Measurements from ENCODE around the gene HSD17B12. TPM values are rescaled to one million over a fixed set of nuclear protein-coding genes. Genes with fewer than 3 reads are reported as not detected.
"Not testable (repeated sequence)": the region's sequence is repeated elsewhere in the genome, so short reads cannot be mapped to it uniquely, and the experiment has no call there.

HSD17B12 gene
- total RNA-seq, 1 experiment from 2014 or later: 71.3 TPM

DNA sequence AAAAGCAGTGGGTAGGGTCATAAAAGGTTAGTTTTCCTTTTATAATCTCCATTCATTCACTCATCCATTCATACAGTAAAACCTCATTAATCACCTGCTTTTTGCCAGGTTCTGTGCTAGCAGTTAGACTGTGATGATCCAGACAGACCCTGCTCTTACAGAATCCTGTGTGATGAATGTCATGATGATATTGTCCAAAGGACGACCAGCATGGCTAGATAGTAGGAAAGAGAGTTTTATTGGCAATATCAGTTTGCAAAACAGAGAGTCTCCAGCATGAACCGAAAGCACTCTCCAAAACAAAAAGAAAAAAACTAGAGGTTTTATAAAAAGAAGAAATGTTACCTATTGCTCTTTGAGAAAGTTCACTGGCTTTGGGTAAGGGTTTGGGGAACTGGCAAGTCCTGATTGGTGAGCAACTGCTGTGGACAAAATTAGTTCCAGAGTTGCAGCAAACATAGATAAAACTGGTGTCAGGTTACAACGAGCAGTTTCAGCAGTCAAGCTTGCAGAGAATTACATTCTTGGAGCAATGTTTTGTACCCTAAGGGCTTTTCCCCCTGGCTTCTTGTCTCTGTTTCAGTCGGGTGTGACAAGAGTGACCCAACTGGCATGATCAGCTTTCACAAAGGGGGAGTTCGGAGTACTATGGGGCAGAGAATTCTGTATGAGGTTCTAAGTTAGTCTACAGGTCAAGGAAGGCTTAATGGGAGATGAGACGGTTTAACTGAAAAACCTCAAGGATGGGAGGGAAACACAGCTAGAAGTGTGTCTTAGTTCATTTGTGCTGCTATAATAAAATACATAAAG is 58.3 kb downstream of the HSD17B12 start:
- peak; percentile 86 for DNase-seq (ENCODE audit: low read depth)

DNA sequence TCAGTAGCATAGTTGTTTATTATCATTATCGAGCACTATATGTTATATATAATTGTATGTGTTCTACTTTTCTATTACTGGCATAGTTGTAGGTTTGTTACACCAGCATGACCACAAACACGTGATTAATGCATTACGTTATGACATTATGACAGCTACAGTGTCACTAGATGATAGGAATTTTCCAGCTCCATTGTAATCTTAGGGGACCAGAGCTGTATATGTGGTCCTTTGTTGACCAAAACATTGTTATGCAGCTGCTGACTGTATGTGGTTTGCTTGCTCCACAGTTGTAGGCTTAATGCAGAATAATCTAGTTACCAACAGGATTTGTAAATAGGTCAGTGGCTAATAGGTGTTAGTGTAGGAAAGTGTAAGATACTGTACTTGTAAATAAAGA is 66.1 kb downstream of the HSD17B12 start:
- DNase-seq (ENCODE audit: low read depth): no peak

DNA sequence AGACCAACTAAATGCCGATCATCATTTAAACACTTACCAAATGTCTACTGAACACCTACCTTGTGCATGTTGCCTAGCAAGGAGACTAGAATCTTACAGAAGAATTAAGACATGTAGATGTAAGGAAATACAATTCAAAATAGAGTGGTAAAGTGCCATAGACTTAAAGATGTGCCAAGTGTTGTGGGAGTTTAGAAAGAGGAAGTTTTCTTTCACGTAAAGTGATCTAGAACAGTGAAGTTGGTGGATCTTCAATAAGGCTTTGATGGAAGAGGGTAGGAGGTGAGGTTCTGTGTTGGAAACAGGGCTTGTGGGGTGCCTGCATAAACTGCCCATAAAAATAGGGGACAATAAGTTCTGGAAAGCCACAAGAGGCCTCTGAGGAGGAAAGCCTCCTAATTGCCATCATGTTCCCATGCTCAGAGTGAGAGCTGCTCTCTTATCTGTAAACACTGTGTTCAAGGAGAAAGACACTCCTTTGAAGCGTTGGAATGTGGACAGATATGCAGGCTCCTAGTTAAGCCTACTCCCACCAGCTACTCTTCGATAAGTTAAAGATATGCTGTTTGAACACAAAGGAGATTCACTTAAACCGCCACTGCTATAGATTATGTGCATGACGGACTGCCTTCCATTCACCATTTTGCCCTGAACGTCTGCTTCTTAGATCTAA is 66.7 kb downstream of the HSD17B12 start:
- DNase-seq (ENCODE audit: low read depth): no peak

DNA sequence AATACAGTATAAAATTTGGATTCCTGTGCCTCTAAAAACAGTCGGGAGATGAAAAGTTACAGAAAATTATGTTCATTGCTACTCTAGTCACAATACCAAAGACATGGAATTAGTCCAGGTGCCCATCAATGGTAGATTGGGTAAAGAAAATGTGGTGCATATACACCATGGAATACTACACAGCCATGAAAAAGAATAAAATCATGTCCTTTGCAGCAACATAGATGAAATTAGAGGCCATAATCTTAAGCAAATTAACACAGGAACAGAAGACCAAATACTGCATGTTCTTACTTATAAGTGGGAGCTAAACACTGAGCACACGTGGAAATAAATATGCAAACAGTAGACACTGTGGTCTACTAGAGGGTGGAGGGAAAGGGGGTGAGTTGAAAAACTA is 67.6 kb downstream of the HSD17B12 start:
- no peak for DNase-seq (ENCODE audit: low read depth)

DNA sequence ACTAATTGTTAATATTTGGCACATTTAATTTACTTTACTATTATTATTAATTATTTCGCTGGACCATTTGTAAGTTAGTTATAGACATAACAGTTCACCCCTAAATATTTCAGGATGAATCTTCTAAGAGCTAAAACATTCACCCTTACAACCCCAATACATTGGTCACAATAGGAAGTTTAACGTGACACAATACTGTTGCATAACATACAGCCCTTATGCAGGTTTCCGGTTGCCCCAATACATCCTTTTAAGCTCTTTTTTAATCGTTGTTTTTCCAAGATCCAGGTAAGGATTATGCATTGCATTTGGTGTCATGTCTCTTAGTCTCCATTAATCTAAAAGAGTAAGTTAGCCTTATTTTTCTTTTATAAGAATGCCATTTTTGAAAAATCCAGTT is 71.2 kb downstream of the HSD17B12 start:
- no peak for DNase-seq (ENCODE audit: low read depth)

DNA sequence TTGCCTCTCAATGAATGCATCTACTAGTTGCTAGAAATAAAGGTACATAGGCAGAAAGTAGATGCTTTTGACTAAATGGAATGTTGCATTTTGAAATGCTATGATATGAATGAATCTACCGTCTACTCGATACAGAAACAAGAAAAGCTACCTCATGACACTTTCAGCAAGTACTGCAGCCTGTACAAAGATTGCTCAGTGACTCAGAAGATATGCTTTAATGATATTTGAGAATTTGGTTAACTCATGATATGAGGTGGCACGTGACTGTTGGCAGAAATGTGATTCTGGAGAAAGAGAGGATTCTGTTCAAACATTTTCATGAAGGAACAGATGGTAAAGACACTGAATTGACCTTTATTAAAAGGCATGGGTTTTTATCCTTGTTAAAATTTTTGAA is 76.0 kb downstream of the HSD17B12 start:
- no peak for DNase-seq (ENCODE audit: low read depth)

DNA sequence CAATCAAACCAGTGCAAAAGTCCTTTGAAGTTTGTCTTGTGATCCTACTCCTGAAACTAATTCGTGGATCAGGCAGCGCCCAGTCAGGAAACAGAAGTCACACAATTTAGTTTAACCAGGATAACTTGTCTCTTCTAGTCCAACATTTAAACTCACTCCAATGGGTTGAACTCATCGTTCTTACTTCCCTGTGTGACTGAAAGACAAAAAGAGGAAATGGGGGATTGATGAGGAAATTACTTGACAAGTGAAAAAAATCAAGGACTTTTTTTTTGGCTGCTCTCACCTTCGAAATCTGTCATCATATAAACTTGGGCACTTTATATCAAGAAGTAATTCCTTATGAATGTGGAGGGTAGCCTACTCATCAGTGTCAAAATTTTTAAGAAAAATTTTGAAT is 78.4 kb downstream of the HSD17B12 start:
- no peak for DNase-seq (ENCODE audit: low read depth)

DNA sequence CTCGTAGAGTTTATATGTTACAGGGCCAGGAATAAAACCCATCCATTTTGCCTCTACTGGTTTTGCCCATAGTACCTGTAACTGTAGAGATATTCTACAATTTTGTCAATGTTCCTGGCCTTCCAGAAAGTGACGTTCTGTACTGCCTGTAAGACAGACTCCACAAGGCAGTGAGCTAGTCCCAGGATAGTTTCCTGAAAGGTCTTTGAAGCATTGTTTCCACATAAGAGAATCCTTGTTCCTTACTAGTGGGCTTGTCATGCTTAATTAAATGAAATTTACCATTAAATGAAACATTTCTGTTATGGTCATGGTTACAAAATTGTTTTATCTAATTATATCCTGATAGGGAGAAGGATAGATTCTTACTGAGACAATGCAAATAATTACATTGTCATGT is 80.4 kb downstream of the HSD17B12 start:
- DNase-seq (ENCODE audit: low read depth): no peak

DNA sequence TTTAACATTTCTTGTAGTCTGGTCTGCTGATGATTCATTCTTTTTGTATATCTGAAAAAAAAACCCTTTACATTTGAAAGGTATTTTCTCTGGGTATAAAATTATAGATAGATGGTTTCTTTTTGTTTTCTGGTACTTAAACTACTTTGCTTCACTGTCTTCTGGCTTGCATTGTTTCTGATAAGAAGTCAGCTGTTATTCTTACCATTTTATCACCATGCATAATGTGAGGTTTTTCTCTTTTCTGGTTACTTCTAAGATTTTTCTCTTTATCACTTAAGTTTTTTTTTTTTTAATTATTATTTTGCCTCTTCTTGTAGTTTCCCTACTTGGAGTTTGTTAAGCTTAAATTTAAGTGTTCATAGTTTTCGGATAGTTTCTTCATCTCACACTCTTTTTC is 84.7 kb downstream of the HSD17B12 start:
- no peak for DNase-seq (ENCODE audit: low read depth)

DNA sequence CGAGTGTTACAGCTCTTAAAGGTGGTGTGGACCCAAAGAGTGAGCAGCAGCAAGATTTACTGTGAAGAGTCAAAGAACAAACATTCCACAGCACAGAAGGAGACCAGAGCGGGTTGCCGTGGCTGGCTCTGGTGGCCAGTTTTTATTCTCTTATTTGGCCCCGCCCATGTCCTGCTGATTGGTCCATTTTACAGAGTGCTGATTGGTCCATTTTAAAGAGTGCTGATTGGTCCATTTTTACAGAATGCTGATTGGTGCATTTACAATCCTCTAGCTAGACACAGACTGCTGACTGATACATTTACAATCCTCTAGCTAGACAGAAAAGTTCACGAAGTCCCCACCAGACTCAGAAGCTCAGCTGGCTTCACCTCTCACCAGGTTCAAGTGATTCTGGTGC is 88.1 kb downstream of the HSD17B12 start:
- not testable (repeated sequence) for DNase-seq (ENCODE audit: low read depth)

DNA sequence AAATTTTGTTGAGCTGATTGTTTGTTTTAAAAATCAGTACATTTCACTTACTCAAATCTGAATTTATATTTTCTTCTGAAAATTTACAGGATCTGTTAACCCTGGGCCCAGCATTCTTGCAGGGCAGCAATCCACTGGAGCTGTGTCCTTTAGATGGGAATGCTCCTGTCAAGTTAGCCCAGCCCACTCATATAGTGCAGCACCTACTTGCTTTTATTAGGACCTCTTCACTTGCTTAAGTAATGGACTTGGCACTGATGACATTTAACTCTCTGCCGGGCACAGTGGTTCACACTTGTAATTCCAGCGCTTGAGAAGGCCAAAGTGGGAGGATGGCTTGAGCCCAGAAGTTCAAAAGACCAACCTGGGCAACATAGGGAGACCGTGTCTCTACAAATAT is 89.6 kb downstream of the HSD17B12 start:
- no peak for DNase-seq (ENCODE audit: low read depth)

DNA sequence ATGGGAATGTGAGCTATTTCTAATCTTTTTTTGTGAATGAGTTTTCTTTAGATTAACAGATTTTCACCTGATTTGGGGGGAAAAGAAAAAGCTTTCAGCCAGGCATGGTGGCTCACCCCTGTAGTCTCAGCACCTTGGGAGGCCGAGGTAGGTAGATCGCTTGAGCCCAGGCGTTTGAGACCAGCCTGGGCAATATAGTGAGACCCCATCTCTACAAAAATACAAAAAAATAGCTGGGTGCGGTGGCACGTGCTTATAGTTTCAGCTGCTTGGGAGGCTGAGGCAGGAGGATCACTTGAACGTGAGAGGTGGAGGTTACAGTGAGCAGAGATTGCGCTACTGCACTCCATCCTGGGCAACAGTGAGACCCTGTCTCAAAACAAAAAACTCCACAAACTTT is 92.2 kb downstream of the HSD17B12 start:
- no peak for DNase-seq (ENCODE audit: low read depth)

DNA sequence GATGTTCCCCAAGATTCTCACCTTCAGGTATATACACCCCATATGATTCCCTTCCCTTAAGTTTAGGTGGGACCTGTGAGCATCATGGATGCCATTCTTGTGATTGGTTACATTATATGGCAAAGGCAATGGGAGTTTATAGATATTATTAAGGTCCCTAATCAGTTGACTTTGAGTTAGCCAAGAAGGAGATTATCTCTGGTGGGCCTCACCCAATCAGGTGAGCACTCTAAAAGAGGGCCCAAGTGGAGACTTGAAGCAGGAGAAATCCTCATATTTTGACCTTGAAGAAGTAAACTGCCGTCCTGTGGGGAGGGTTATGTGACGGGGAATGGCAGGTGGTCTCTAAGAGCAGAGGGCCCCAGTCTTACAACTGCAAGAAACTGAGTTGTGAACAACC is 94.2 kb downstream of the HSD17B12 start:
- DNase-seq (ENCODE audit: low read depth): no peak

DNA sequence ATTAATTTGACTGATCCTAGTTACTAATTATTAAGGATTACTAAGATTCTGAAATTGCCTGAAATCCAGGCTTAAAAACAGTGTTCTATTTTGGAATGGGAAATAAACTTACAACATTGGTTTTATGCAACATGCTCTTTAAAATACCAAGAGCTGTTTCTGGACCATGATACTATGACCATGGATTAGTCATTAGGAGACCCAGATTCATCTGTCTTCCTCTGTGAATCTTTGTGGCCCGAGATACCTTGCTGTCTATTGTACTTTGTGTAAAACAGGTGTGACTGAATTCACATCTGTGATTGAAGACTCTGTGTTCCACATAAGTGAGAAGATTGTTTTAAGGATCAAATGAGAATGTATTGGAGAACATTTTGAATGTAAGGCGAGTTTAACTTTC is 98.8 kb downstream of the HSD17B12 start:
- DNase-seq (ENCODE audit: low read depth): no peak

DNA sequence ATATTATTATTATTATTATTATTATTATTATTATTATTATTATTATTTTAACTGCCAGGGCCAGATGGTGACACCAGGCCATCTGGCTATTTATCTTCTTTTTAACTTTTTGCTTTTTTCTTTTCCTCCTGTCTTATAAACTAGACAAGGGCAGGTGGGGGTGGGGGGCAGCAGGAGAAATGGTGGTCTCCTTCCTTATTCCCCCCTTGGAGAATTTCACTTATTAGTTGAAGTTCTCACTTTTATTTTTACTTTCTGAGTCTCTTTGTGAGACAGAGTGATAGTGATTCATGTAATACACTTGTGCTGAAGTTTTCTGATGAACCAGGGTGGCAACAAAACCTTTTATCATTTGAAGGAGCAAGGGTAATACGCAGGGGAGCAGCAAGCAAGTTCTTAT is 103.8 kb downstream of the HSD17B12 start:
- no peak for DNase-seq (ENCODE audit: low read depth)

DNA sequence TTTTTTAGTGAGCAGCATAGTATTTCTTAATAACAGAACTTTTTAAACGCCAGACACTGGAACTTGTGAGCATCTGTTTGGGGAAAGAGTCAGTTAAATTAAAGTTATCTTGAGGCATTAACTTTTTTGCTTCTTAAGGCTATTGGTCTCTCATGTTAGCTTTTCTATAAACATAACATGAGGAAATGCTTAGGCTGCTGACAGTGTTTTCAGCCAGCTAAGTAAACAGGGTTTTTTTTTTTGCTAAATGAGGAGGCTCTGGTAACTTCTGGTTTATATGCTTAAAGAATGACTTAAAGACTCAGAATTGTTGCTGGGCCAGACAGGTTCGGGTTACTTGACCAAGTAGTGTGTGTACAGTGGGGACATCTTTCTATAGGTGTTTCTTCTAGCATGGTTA is 104.3 kb downstream of the HSD17B12 start:
- DNase-seq (ENCODE audit: low read depth): no peak

DNA sequence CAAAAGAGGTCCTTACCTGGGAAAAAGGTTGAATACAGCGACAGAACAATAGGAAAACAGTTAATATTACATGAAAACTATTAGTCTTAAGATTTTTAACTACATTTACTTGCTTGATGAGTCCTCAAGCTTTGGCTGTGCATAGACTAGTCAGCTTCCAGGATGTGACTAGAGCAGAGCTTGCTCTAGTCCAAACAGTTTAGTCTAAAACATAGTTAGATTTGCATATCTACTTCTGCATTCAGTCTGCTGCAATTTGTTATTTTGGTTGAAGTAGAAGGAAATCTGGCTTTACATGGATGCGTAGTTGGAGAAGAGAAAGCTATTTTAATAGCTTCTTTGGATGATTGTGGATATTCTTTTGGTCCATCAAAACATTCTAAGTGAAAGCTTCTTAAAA is 104.8 kb downstream of the HSD17B12 start:
- DNase-seq (ENCODE audit: low read depth): no peak

DNA sequence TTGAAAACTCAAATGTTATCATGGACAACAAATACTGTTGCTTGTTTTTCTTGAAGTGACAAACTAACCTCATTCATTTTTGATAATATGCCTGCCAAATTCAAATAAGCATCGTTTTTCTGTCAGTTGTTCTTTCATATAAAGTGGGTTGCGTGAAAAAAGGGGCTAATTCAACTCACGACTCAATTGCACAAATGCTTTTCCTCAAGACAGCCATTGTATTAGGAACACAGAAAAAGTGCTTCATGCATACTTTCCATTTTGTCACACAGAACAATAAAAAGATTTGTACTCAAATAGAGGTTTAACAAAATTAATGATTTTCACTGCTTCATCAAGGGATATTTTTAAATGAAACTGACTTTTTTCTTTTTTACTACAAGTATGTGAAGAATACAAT is 105.5 kb downstream of the HSD17B12 start:
- no peak for DNase-seq (ENCODE audit: low read depth)

DNA sequence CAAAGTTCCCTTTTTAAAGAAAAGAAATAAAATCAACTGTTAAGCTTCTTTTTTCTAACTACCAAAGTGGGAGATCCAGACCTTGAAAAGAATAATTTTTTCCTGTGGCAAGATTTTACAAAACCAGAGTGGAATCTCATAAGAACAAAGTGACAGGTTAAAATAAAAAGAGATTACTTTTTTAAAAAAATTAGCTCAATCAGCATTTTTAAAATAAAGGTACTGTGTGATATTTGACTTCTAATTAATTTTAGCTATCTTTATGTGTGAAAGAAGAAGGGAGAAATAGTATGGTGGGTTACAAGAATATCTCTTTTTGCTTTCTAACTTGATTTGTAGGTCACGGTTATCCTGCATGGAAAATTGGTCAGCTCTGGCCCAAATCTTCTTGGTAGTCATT is 107.3 kb downstream of the HSD17B12 start:
- no peak for DNase-seq (ENCODE audit: low read depth)

DNA sequence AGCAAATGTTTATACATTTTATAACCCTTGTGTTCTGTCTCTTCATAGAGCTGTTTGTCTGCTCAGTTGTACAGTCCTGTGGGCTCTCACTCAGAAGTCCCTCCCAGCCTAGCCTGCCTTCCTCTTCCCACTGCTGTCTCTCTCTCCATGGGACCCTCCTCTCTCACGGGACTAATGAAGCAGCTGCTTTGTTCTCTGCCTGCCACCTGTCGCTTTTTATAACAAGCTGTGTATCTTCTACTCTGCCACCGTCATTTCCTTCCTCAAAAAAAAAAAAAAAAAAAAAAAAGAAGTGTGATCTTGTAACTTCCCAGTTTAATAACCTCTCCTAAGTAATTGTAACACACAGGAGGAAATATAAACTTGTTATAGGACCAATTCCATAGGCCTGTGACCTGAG is 107.9 kb downstream of the HSD17B12 start:
- no peak for DNase-seq (ENCODE audit: low read depth)

DNA sequence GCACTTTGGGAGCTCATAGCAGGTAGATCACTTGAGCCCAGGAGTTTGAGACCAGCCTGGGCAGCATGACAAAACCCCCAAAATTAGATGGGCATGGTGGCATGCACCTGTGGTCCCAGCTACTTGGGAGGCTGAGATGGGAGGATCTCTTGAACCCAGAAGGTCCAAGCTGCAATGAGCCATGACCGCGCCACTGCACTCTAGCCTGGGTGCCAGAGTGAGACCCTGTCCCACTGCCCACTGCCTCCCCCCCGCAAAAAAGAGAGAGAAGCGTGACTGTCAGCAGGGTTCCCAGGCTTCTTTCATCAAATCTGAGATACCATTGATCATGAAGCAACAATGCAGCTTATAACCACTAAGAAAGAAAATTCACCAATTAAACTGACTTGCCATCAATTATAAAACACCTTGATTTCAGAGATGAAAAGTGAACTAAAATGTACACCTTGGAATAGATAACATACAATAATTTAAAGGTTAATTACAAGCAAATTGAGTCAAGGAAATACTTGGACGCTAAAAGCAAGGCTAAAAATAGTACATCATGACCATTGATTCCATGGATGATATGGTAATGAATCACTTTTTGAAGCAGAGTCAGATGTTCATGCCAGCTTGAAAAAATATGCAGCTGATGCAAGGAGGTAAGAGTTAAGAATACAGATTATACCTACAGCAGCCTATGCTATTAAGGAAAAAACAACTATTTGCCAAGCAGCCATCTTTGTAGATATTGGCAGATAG is 109.3 kb downstream of the HSD17B12 start:
- DNase-seq (ENCODE audit: low read depth): peak; percentile 67

DNA sequence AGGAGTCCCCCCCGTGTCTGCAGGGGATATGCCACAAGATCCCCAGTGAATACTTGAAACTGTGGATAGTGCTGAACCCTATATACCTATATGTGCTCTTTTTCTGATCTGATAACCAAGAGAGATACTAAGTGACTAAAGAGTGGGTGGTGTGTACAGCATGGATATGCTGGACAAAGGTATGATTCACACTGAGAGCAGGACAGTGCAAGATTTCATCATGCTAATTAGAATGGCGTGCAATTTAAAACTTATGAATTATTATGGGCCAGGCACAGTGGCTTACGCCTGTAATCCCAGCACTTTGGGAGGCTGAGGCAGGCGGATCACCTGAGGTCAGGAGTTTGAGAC is 109.9 kb downstream of the HSD17B12 start:
- DNase-seq (ENCODE audit: low read depth): peak; percentile 38

DNA sequence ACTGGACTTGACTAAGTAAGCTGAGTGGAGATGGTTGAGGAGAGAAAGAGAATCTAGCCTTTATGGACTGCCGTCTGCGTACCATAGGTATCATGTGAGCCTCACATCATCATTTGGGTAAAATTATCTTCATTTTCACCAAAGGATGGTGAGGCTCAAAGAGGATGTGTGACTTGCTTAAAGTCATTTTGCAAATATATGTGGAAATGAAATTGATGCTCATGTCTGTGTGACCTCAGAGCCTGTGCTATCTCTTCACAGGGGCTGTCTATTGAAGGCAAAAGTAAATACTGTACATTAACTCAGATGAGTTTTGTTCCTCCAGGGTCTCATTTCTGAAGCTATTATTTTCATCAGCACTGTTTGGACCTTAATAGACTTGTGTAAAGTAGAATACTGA is 116.8 kb downstream of the HSD17B12 start:
- no peak for DNase-seq (ENCODE audit: low read depth)
